GM21447 (cell line): ENCODE data around the gene APOA1.
"Not testable (repeated sequence)": the region's sequence is repeated elsewhere in the genome, so short reads cannot be mapped to it uniquely, and the experiment has no call there.

Experiments used
- ATAC-seq: cut with Tn5 transposase; IDR thresholded peaks from one replicate; pipeline ENCODE4 v1.9.1; 2021; ENCODE audit not compliant: unreplicated experiment

Gene APOA1

GRCh38 chr11:116821050-116821918 lies 16.1 kb downstream of the APOA1 start:
- ATAC-seq, result no peak

- ATAC-seq, result no peak
Measured at GRCh38 chr11:116819049-116819448, 18.4 kb downstream of the APOA1 start.

GRCh38 chr11:116814502-116814901 lies 22.9 kb downstream of the APOA1 start:
- no peak for ATAC-seq

GRCh38 chr11:116813781-116814471 lies 23.5 kb downstream of the APOA1 start:
- no peak for ATAC-seq

- no peak for ATAC-seq
Measured at GRCh38 chr11:116813170-116813569, 24.3 kb downstream of the APOA1 start.

- ATAC-seq, result no peak
Measured at GRCh38 chr11:116812109-116812508, 25.3 kb downstream of the APOA1 start.

GRCh38 chr11:116811194-116811593 lies 26.2 kb downstream of the APOA1 start:
- no peak for ATAC-seq

GRCh38 chr11:116808262-116809175 lies 28.9 kb downstream of the APOA1 start:
- no peak for ATAC-seq

GRCh38 chr11:116807601-116808261 lies 29.7 kb downstream of the APOA1 start:
- ATAC-seq, result no peak

- ATAC-seq, result no peak
Measured at GRCh38 chr11:116804001-116804400, 33.4 kb downstream of the APOA1 start.

GRCh38 chr11:116801662-116802061 lies 35.8 kb downstream of the APOA1 start:
- ATAC-seq, result not testable (repeated sequence)

- no peak for ATAC-seq
Measured at GRCh38 chr11:116800610-116801009, 36.8 kb downstream of the APOA1 start.

GRCh38 chr11:116798368-116798767 lies 39.1 kb downstream of the APOA1 start:
- no peak for ATAC-seq

- no peak for ATAC-seq
Measured at GRCh38 chr11:116797816-116798215, 39.6 kb downstream of the APOA1 start.

GRCh38 chr11:116796548-116796947 lies 40.9 kb downstream of the APOA1 start:
- ATAC-seq, result no peak

GRCh38 chr11:116794851-116795250 lies 42.6 kb downstream of the APOA1 start:
- no peak for ATAC-seq

GRCh38 chr11:116793772-116794097 lies 43.7 kb downstream of the APOA1 start:
- no peak for ATAC-seq

- no peak for ATAC-seq
Measured at GRCh38 chr11:116792869-116793771, 44.3 kb downstream of the APOA1 start.

- ATAC-seq, result no peak
Measured at GRCh38 chr11:116792144-116792868, 45.1 kb downstream of the APOA1 start.
